Stimulated activated CD4-positive, alpha-beta T cell treated with anti-CD3 and anti-CD28 coated beads, Interleukin-2, amount 100 ng/mL, for 48 hours (primary cell): ENCODE results near the gene NR2F2.

ENCODE experiments used
- DNase-seq, 2 donors: peaks; one replicate each; pipeline ENCODE4 v3.0.0-alpha.2; 2020

The NR2F2 gene

DNA sequence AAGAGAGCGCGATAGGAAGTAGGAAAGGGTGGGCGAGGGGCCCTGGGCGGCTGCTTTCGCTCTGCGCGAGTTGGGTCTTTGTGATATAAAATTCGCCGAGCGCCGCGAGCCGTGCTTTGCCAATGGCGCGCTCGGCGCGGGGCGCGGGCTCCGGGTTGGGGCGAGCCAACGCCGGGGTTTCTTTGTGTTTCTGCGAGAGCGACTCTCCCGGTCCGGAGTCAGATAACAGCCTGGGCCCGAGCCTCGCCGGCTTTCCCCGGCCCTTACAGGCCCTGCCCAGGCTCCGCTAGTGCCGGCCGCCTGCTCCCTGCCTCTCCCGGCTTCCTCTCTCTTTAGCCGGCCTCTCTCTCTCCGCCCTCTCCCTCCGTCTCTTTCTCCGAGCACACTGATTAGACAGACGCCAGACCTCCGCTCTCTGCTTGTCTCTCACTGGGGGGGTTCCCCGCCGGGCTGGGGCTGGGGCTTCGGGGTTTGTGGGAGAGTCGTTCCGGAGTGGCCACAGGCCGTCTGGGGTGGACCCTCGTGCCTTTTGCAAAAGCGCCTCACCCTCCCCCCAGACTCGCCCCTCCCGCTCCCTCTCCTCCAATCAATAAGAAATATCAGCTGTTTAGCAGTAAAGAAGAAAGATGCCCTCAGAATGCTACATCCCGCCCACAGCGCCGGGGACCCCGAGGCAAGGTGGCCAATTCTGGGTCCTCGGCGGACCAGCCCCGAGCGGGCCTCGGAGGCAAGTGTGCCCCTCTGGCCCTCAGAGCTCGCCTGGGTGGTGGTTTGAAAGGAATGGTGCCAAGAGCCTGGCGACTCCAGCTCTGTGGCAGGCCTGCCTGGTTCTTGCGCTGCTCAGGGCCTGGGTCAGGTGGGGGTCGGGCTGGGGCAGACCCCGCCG is 2.9 kb downstream of the NR2F2 start:
- DNase-seq, result no peak

DNA sequence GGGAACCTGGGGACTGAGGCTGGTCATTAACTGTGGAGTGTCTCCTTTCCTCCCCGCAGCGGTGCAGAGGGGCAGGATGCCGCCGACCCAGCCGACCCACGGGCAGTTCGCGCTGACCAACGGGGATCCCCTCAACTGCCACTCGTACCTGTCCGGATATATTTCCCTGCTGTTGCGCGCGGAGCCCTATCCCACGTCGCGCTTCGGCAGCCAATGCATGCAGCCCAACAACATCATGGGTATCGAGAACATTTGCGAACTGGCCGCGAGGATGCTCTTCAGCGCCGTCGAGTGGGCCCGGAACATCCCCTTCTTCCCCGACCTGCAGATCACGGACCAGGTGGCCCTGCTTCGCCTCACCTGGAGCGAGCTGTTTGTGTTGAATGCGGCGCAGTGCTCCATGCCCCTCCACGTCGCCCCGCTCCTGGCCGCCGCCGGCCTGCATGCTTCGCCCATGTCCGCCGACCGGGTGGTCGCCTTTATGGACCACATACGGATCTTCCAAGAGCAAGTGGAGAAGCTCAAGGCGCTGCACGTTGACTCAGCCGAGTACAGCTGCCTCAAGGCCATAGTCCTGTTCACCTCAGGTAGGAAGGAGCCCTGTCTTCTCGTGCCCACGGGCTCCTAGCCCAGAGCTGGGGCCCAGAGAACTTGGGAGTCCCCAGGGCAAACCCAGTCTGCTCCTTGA is 3.7 kb downstream of the NR2F2 start:
- no peak for DNase-seq

- no peak for DNase-seq
Measured at GRCh38 chr15:96334705-96335410, 4.4 kb downstream of the NR2F2 start.

DNA sequence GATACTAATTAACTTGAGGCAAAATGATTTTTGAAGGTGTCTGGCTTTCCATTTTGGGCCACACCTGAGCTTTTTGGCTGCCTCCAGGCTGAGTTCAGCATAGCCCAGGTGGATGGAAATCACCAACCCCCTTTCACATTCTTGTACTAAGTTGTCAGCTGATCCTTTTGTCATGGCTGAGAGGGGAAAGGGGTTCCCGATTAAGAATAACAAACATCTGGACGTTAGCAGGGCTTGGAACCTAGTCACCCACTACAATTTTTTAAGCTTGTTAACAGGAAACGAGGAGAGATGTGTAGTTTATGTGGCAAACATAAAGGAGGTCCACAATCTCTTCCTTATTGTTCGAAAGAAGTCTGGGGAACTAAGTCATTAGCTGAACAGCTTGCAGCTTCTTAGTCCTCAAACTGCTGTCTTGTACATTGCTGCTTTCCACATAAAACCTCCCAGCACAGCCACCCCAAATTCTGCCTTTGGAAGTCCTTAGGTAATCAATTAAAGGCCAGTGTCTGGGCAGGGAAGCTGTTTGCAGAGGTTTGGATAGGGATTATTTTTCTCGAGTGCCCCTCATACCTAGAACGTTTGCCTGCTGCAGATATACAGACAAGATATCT is 5.0 kb downstream of the NR2F2 start:
- DNase-seq, result no peak

DNA sequence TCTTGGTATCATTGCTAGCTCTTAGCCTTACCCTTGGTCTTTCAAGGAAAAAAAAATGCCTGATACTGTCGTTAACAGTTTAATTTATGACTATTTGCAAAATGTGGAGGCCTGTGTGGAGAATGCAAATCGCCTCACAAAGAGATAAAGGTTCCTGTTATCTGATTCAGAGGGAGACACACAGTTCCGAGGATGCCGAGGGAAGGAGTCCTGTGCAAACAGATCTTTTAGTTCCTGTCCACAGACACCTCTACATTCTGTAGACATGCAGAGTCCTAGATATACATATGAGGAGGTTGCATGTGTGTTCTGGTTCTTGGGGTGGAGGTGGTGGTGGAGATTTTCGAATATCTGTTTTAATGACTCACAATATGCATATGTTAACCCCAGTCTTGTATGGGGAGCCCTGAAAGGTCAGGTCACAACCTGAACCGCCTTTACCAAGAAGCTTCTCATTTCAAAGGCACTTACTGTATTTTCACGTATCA is 5.7 kb downstream of the NR2F2 start:
- no peak for DNase-seq

- DNase-seq, result no peak
Measured at GRCh38 chr15:96336596-96337364, 6.3 kb downstream of the NR2F2 start.

DNA sequence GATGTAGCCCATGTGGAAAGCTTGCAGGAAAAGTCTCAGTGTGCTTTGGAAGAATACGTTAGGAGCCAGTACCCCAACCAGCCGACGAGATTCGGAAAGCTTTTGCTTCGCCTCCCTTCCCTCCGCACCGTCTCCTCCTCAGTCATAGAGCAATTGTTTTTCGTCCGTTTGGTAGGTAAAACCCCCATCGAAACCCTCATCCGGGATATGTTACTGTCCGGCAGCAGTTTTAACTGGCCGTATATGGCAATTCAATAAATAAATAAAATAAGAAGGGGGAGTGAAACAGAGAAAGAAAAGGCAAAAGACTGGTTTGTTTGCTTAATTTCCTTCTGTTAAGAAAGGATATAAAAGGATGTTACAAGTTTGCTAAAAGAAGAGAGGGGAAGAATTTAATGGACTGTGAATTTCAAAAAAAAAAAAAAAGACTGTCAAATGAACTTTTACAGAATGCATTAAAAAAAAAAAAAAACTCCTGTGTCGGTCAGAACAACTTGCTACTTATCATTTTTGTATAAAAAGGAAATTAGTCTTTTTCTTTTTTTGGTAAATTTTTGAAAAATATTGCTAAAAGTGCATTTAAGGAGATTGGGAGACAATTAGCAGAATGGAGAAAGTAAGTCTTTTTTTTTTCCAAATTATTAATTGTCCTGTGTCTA is 7.0 kb downstream of the NR2F2 start:
- no peak for DNase-seq

- DNase-seq, result no peak
Measured at GRCh38 chr15:96338074-96338765, 7.7 kb downstream of the NR2F2 start.

DNA sequence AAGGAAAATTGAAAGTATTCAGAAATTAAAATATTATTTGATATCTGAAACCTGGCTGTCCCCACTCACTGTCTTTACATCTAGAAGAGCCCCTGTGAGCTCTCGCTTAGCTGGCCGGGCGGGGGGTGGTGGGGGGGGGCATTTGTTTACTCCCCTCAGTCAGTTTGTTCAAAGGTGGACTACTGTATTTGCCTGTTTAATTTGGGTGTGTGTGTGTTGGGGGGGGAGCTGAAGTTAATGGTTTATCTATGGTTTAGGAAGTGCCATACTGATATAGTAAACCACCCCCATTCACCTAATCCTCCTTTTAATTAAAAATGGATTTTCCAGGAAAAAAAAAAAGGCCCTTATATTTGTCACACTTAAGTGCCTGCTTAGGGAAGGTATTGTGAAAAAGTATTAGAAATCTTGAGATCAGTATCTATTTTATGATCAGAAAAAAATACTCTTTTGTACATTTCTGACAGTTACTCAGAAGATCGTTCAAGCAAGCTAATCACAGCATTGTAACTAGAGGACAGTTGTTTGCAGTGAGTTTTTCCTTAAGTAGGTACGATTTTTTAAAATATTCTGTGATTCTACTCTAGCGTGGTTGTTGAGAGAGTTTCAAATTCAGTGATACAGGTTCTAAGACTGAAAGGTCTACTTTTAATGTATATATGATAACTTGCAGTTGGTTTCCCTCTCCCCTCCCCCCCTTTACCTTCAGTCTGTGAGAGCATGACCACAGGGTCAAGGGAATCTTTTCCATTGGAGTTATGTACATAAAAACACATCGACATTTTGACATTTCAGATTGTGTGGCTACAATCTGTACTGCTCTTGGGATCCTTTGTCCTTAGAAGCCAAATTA is 8.5 kb downstream of the NR2F2 start:
- DNase-seq, result no peak

DNA sequence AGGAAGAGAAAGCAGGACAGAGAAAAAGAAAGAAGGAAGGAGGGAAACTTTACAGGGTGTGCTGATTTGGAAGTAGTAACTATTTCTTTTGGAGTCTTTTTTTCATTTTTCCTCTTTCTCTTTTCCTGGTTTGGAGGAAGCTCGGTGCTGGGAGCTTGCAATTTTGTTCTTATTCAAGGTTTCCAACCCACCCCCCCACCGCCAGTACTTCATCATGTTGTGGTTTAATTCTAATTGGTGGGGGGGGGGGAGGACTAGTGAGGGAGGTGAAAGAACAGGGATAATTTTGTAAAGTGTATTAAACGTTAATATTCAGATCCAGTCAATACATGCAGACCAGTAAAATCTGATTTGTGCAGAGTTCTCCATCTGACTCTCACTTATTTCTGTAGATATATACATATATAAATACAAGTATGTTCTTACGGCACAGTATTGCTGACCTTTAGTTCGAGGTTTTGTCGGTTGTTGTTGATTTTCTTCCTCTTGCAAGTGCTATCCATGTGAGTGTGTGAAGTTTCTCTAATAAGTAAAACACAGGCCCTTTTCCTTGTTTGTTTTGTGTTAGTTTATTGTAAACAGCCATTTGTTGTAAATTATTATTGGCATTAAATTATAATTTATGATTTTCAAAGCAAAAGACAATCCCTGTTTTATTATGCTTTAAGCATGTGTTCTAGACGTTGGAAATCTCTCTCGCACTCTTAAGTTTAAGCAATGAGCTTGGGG is 9.3 kb downstream of the NR2F2 start:
- DNase-seq, result no peak

DNA sequence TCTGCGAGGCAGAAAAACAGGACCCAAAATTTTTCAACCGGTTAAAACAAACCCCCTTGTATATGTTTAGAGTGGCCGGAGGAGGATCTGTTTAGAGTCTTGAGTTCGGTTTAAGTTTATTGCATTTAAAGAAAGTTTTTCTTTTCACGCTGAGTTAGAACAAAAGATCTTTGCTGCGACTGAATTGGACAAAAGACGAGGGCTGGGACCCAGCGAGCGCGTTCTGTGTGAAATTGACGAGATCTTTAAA is 9.8 kb downstream of the NR2F2 start:
- DNase-seq, result no peak

GRCh38 chr15:96340598-96341512 is 10.4 kb downstream of the NR2F2 start:
- DNase-seq, result no peak

- no peak for DNase-seq
Measured at GRCh38 chr15:96341513-96342405, 11.3 kb downstream of the NR2F2 start.

GRCh38 chr15:96342406-96343112 is 12.1 kb downstream of the NR2F2 start:
- no peak for DNase-seq

- DNase-seq, result no peak
Measured at GRCh38 chr15:96343113-96344059, 12.9 kb downstream of the NR2F2 start.
